Panc1 (cell line): ENCODE measurements around the gene ZBTB18. TPM values are rescaled to one million over a fixed set of nuclear protein-coding genes. Genes with fewer than 3 reads are reported as not detected.

Source experiments
- ATAC-seq: fragments of 200-7000 bp; cut with Tn5 transposase; 2 replicates; pipeline ENCODE4 v1.9.1; 2020; ENCODE audit warnings: mild to moderate bottlenecking, moderate library complexity
- BruUV-seq: library from RNA; stranded (reverse); fragments of 400-500 nt; replicated peaks from 2 replicates; lab custom pipeline; 2021; lab: Mats Ljungman, UMichigan
- CTCF ChIA-PET: fragments of 300-600 bp; sonication (Branson Sonifier 250); formaldehyde crosslinking; loops from one replicate; lab custom pipeline; 2022; ENCODE audit warnings: antibody characterized with exemption; lab: Charles Lee
- POLR2A ChIA-PET: fragments of 300-600 bp; sonication (Branson Sonifier 250); formaldehyde crosslinking; loops from one replicate; lab custom pipeline; 2022; ENCODE audit warnings: antibody characterized with exemption; lab: Charles Lee
- DNase-seq: peaks from one replicate; pipeline ENCODE4 v3.0.0-alpha.2; 2010; ENCODE audit warnings: low read depth, low spot score
- H3K27ac ChIP-seq: 2 replicates; pipeline ENCODE4 v1.5.1; 2011; ENCODE audit warnings: mild to moderate bottlenecking, low read length, inconsistent platforms
- H3K27me3 ChIP-seq: fragments of 200-500 bp; sonication (Bioruptor generic); 2 replicates; pipeline ENCODE4 v1.6.0; 2014; ENCODE audit warnings: low read length, inconsistent platforms; ENCODE audit not compliant: control insufficient read depth, insufficient read depth
- H3K36me3 ChIP-seq: fragments of 200-500 bp; sonication (Bioruptor generic); 2 replicates; pipeline ENCODE4 v1.5.1; 2014; ENCODE audit warnings: inconsistent platforms, mild to moderate bottlenecking, low read length, moderate library complexity; ENCODE audit not compliant: control insufficient read depth, insufficient read depth
- H3K4me1 ChIP-seq: 2 replicates; pipeline ENCODE4 v1.5.1; 2011; ENCODE audit warnings: inconsistent platforms, mild to moderate bottlenecking, low read length, moderate library complexity; ENCODE audit not compliant: control insufficient read depth, insufficient read depth
- H3K4me3 ChIP-seq, 2 experiments: 2 replicates each; pipeline ENCODE4 v1.5.1; 2011 to 2012; ENCODE audit warnings: low read depth in 2 of 2, low read length in 2 of 2, mild to moderate bottlenecking in 2 of 2, inconsistent platforms in 1 of 2, moderate library complexity in 1 of 2
- H3K9me3 ChIP-seq: fragments of 200-500 bp; sonication (Bioruptor generic); 2 replicates; pipeline ENCODE4 v1.5.1; 2014; ENCODE audit warnings: low read depth, mild to moderate bottlenecking, inconsistent platforms, low read length, moderate library complexity; ENCODE audit not compliant: control insufficient read depth, insufficient read depth
- POLR2AphosphoS5 ChIP-seq: IDR thresholded peaks from 2 replicates; pipeline ENCODE4 v1.6.1; 2012; ENCODE audit warnings: mild to moderate bottlenecking, low read depth, low read length, moderate library complexity
- SIN3A ChIP-seq: IDR thresholded peaks from 2 replicates; pipeline ENCODE4 v1.6.1; 2012; ENCODE audit warnings: low read depth, mild to moderate bottlenecking, low read length, moderate library complexity, borderline replicate concordance; ENCODE audit not compliant: insufficient read depth
- TCF7L2 ChIP-seq: IDR thresholded peaks from 2 replicates; pipeline ENCODE4 v1.6.1; 2011; ENCODE audit warnings: mild to moderate bottlenecking, low read depth, low read length, inconsistent platforms
- in situ Hi-C: cut with HindIII; loops from 2 replicates; pipeline ENCODE4 v1.10.0; 2016; ENCODE audit warnings: low sequenced_read_pairs, low pct_unique_long_range_greater_than_20kb
- intact Hi-C: fragments of 100-400 bp; cut with micrococcal nuclease; formaldehyde crosslinking; loops from one replicate; pipeline ENCODE4 v1.10.0; 2022; ENCODE audit not compliant: unreplicated experiment
- total RNA-seq: library from RNA; stranded (reverse); gene quantifications from one replicate; pipeline ENCODE4 v1.2.1, GENCODE V29; 2021; ENCODE audit not compliant: unreplicated experiment
- TF ChIP-seq, protein P1 (sequence below), 2 experiments: IDR thresholded peaks; 2 replicates each; pipeline ENCODE4 v1.6.1; 2011 to 2012; ENCODE audit warnings: low read depth in 2 of 2, control low read depth in 1 of 2, low read length in 1 of 2, mild to moderate bottlenecking in 1 of 2, moderate library complexity in 1 of 2; ENCODE audit not compliant: insufficient read depth in 1 of 2
- TF ChIP-seq, protein P2 (sequence below): fragments of 450-650 bp; IDR thresholded peaks from 2 replicates; pipeline ENCODE4 v1.5.1; 2017; ENCODE audit warnings: mild to moderate bottlenecking

The ZBTB18 gene
- total RNA-seq, 1 experiment from 2014 or later, result 9.9 TPM

DNA sequence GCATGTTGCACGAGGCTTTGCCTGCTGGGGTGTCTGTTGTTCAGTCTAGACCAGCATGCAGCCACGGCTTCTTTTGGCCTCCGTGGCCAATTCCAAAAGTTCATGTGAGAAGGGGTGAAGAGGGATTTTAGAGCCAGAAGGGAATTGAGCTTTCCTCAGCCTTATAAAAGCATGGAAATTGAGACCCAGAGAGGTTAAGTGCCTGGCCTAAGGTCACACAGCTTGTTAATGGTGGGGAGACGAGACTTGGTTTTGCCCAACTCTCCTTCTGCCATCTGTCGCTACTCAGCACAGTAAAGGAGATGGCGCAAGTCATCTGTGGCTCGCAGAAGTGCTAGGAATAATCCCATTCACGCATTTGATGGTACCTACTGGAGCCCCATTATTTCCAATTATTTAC is 25.7 kb downstream of the ZBTB18 start:
- ATAC-seq (no peak), DNase-seq (no peak)
- POLR2A ChIA-PET, result no interaction called here
- H3K4me3 ChIP-seq, result no peak overlapping the region
- H3K36me3 ChIP-seq, result no peaks in the 10 kb centered on the region
- CTCF ChIA-PET, result no interaction called here
- no peaks in the 10 kb centered on the region; the same call in 1 of the 2 replicates for H3K4me1 ChIP-seq
- no peaks in the 10 kb centered on the region for H3K9me3 ChIP-seq
- intact Hi-C loops (no loop called here), in situ Hi-C loops (no loop called here)
- BruUV-seq, result no TSS peak
- TF ChIP-seq TCF7L2, result no peak
- no peak for TF ChIP-seq POLR2AphosphoS5
- TF ChIP-seq, protein P1, sequence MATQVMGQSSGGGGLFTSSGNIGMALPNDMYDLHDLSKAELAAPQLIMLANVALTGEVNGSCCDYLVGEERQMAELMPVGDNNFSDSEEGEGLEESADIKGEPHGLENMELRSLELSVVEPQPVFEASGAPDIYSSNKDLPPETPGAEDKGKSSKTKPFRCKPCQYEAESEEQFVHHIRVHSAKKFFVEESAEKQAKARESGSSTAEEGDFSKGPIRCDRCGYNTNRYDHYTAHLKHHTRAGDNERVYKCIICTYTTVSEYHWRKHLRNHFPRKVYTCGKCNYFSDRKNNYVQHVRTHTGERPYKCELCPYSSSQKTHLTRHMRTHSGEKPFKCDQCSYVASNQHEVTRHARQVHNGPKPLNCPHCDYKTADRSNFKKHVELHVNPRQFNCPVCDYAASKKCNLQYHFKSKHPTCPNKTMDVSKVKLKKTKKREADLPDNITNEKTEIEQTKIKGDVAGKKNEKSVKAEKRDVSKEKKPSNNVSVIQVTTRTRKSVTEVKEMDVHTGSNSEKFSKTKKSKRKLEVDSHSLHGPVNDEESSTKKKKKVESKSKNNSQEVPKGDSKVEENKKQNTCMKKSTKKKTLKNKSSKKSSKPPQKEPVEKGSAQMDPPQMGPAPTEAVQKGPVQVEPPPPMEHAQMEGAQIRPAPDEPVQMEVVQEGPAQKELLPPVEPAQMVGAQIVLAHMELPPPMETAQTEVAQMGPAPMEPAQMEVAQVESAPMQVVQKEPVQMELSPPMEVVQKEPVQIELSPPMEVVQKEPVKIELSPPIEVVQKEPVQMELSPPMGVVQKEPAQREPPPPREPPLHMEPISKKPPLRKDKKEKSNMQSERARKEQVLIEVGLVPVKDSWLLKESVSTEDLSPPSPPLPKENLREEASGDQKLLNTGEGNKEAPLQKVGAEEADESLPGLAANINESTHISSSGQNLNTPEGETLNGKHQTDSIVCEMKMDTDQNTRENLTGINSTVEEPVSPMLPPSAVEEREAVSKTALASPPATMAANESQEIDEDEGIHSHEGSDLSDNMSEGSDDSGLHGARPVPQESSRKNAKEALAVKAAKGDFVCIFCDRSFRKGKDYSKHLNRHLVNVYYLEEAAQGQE (IDR thresholded peaks at IDR 0.05; ENCODE audit: insufficient read depth in 1 of 2, low read depth in 2 of 2, low read length in 1 of 2), result no peak
- TF ChIP-seq SIN3A, result no peak
- TF ChIP-seq, protein P2, sequence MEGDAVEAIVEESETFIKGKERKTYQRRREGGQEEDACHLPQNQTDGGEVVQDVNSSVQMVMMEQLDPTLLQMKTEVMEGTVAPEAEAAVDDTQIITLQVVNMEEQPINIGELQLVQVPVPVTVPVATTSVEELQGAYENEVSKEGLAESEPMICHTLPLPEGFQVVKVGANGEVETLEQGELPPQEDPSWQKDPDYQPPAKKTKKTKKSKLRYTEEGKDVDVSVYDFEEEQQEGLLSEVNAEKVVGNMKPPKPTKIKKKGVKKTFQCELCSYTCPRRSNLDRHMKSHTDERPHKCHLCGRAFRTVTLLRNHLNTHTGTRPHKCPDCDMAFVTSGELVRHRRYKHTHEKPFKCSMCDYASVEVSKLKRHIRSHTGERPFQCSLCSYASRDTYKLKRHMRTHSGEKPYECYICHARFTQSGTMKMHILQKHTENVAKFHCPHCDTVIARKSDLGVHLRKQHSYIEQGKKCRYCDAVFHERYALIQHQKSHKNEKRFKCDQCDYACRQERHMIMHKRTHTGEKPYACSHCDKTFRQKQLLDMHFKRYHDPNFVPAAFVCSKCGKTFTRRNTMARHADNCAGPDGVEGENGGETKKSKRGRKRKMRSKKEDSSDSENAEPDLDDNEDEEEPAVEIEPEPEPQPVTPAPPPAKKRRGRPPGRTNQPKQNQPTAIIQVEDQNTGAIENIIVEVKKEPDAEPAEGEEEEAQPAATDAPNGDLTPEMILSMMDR, result no peak
- H3K27me3 ChIP-seq, result peaks cover 5% of the 10 kb centered on the region; the same call in 1 of the 2 replicates
- no peak overlapping the region for H3K27ac ChIP-seq

DNA sequence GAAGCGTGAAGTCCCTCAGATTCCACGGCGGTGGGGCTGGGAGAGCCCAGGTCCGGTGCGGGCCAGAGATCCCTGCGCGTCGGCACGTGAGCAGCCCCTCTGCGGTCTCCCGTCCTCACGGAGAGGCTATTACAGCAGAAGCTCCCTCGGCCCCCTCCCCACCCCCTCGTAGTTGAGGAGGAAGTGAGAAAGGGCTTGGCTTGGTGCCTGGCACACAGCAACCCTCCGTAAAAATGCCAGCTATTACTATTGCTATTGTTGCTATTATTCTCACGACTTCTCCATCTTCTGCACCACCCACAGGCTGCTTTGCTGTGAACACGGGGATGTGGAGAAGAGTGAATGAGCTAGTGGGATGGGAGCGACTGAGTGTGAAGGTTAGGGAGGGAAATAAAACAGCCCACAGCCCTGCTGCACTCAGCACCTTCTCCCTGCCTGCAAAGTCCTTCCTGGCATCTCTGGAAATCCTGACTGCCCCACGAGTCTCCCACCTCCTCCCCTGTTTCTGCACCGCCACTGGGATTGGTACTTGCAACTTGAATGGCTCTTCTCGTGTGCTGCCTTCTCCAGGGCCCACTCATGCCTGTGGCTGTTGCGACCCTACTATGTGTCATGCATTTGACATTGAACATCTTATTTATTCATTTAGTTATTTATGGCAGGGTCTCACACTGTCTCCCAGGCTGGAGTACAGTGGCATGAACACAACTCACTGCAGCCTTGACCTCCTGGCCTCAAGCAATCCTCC is 26.6 kb downstream of the ZBTB18 start:
- in situ Hi-C loops, result no loop called here
- ChIA-PET POLR2A (no interaction called here), CTCF (no interaction called here)
- TF ChIP-seq, protein P1 (IDR thresholded peaks at IDR 0.05; ENCODE audit: insufficient read depth in 1 of 2, low read depth in 2 of 2, low read length in 1 of 2), result no peak
- TF ChIP-seq POLR2AphosphoS5 (no peak), SIN3A (no peak), TCF7L2 (no peak)
- TF ChIP-seq, protein P2, result no peak
- Histone ChIP-seq H3K4me3 (no peak overlapping the region), H3K9me3 (no peaks in the 10 kb centered on the region), H3K27ac (no peak overlapping the region), H3K27me3 (peaks cover 5% of the 10 kb centered on the region; the same call in 1 of the 2 replicates), H3K4me1 (no peaks in the 10 kb centered on the region; the same call in 1 of the 2 replicates), H3K36me3 (no peaks in the 10 kb centered on the region)
- intact Hi-C loops, result no loop called here
- BruUV-seq, result no TSS peak
- DNase-seq, result no peak
- no peak for ATAC-seq
